NCI-H524 treated with DMSO at 0.1 percent for 48 hours (cell line): ENCODE measurements around the gene SPATA12.

Experiments
- DNase-seq: peaks from one replicate; lab custom pipeline; 2025; lab: John Stamatoyannopoulos, UW

The SPATA12 gene

DNA sequence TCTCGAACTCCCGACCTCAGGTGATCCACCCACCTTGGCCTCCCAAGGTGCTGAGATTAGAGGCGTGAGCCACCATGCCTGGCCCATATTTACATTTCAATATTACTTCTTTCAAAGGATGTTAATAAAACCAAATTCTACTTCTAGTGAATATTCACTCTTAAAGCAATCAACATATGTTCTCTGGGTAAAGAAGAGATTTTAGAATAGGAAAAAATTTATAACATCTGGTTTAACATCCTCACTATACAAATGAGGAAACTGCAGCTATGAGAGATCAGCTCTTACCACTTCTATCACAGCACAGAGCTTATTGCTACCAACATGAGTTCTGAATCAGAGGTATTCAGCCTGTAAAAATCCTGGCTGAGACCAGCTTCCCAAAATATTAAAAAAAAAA, 56.0 kb downstream of the SPATA12 start:
- no peak for DNase-seq

- no peak for DNase-seq
These were observed 57.8 kb downstream of the SPATA12 start for GRCh38 chr3:57118254-57118653.

DNA sequence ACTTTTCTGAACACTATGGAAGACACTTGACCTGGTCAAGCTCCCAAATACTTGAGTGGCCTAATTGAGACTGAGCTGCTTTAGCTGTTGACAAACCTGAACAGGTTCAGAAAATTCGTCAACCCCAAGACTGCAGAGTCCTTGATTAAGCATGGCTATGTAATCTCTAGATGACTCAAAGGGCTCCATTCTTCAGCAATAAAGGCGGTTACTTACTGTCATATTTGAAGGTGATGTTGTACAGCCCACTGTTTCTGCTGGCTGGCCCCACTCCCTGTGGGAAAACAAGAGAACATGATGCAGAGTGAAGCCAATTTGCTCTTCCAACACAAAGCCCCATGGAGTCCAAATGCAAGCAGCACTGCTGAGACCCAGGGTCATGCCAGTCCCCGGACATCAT, 59.6 kb downstream of the SPATA12 start:
- no peak for DNase-seq

- DNase-seq, result no peak
These were observed 60.1 kb downstream of the SPATA12 start for GRCh38 chr3:57120451-57121174.
